IMR-90 (cell line): Measurements from ENCODE around the gene DHCR7.

Source experiments
- CEBPB ChIP-seq: IDR thresholded peaks from 2 replicates; pipeline ENCODE4 v1.6.1; 2012; ENCODE audit warnings: low read depth, low read length, improper control_type of control experiment
- MAFK ChIP-seq: IDR thresholded peaks from 2 replicates; pipeline ENCODE4 v1.6.1; 2012; ENCODE audit warnings: low read depth, low read length, improper control_type of control experiment
- MAZ ChIP-seq: IDR thresholded peaks from 2 replicates; pipeline ENCODE4 v1.6.1; 2012; ENCODE audit warnings: low read depth, mild to moderate bottlenecking, low read length, improper control_type of control experiment, moderate library complexity, borderline replicate concordance
- MXI1 ChIP-seq: IDR thresholded peaks from 2 replicates; pipeline ENCODE4 v1.6.1; 2012; ENCODE audit warnings: low read depth, mild to moderate bottlenecking, low read length, moderate library complexity, borderline replicate concordance
- NFE2L2 ChIP-seq: fragments of 150-350 bp; IDR thresholded peaks from 2 replicates; pipeline ENCODE4 v1.6.1; 2016; ENCODE audit warnings: low read depth, mild to moderate bottlenecking, low read length
- POLR2A ChIP-seq: IDR thresholded peaks from 2 replicates; pipeline ENCODE4 v1.6.1; 2012; ENCODE audit warnings: mild to moderate bottlenecking, low read depth, low read length
- RCOR1 ChIP-seq: IDR thresholded peaks from 2 replicates; pipeline ENCODE4 v1.6.1; 2012; ENCODE audit warnings: mild to moderate bottlenecking, low read length, improper control_type of control experiment; ENCODE audit not compliant: insufficient replicate concordance
- RFX5 ChIP-seq: IDR thresholded peaks from 2 replicates; pipeline ENCODE4 v1.8.0; 2012; ENCODE audit warnings: low read depth, mild to moderate bottlenecking, low read length, moderate library complexity
- SMC3 ChIP-seq: fragments of 150-350 bp; IDR thresholded peaks from 2 replicates; pipeline ENCODE4 v1.6.1; 2016; ENCODE audit warnings: low read depth, mild to moderate bottlenecking, antibody characterized with exemption, low read length, moderate library complexity
- TF ChIP-seq, protein P1 (sequence below): conservative IDR thresholded peaks from 2 replicates; pipeline ENCODE4 v1.5.1; 2012; ENCODE audit warnings: mild to moderate bottlenecking, low read depth, low read length, improper control_type of control experiment

DNA sequence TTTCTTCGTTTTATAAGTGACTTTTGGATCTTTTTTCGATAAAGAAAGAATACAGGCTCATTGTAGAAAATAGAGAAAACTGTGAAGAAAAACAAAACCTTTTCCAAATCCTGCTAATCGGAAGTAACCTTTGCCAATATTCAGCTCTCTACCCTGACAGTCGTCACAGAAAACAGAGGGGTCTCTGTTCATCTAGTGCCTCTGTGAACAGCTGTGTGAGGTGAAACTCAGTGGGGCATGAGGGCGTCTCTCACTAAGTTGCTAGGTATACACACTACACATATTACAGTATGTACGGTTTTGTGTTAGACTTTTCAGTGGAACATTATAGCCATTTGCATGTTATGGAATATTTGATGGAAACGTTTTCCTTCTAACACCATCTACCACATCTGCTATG, 39.4 kb downstream of the DHCR7 start:
- TF ChIP-seq, protein P1, sequence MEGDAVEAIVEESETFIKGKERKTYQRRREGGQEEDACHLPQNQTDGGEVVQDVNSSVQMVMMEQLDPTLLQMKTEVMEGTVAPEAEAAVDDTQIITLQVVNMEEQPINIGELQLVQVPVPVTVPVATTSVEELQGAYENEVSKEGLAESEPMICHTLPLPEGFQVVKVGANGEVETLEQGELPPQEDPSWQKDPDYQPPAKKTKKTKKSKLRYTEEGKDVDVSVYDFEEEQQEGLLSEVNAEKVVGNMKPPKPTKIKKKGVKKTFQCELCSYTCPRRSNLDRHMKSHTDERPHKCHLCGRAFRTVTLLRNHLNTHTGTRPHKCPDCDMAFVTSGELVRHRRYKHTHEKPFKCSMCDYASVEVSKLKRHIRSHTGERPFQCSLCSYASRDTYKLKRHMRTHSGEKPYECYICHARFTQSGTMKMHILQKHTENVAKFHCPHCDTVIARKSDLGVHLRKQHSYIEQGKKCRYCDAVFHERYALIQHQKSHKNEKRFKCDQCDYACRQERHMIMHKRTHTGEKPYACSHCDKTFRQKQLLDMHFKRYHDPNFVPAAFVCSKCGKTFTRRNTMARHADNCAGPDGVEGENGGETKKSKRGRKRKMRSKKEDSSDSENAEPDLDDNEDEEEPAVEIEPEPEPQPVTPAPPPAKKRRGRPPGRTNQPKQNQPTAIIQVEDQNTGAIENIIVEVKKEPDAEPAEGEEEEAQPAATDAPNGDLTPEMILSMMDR: no peak
- TF ChIP-seq POLR2A: no peak
- TF ChIP-seq RFX5: no peak
- no peak for TF ChIP-seq SMC3
- no peak for TF ChIP-seq CEBPB
- TF ChIP-seq NFE2L2: no peak
- TF ChIP-seq MXI1: no peak
- no peak for TF ChIP-seq MAFK
- TF ChIP-seq RCOR1: no peak
- no peak for TF ChIP-seq MAZ
